GM21367 (cell line): ENCODE measurements around the gene NOLC1.

Experiments
- ATAC-seq: cut with Tn5 transposase; IDR thresholded peaks from one replicate; pipeline ENCODE4 v1.9.1; 2021; ENCODE audit not compliant: unreplicated experiment

The NOLC1 gene

DNA sequence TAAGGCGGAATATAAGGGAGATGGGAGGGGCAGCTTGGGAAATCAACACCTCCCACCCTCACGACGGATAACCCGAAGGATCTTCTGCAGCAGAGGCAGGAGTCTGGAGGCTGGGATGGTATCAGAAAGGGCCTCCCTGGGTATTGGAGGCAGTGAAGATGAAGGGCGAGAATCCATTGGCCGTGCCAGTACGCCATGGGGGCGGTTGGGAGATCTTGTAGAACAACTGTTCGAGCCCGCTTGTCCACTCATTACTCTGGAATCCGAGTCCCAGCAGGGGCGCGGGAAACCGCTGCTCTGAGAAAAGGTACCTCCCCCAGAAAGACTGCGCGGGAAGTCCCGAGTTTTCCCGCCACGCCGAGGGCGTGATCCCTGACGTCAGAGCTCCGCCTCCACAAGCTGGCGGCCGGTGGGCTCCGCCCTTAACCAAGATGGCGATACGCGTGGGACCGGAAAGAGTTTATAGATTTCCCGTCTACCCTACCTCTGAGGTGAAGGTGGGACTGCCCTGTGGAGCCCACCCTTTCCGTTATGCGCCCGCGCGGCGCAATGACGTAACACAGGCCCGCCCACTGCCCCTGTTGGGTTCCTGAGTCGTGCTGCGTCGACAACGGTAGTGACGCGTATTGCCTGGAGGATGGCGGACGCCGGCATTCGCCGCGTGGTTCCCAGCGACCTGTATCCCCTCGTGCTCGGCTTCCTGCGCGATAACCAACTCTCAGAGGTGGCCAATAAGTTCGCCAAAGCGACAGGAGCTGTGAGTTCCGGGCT is at the start of gene NOLC1:
TSS of gene NOLC1 (plus strand) at position 616 of the 771 bp plus-strand sequence. CDS start at position 638, 22 bp downstream.
- peak; percentile 83 for ATAC-seq

DNA sequence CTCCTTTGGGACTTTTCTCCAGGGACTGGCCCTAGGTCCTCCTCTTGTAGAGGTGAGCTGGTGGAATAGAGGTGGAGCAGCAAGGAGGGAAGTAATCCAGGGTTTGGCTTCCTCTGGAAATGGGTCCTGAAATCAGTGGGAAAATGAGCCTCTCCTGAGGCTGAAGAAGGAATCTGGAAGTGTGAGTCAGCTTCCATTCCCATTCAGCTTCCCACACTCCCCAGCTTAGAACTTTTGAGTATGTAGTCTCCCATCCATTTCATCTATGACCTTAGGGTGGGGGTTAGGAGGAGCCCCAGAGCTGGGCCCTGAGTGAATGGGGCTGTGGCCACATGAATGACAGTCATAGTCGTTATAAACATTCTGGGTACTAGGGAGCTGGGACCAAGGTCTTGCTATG is 49.8 kb upstream of the NOLC1 start:
- no peak for ATAC-seq

DNA sequence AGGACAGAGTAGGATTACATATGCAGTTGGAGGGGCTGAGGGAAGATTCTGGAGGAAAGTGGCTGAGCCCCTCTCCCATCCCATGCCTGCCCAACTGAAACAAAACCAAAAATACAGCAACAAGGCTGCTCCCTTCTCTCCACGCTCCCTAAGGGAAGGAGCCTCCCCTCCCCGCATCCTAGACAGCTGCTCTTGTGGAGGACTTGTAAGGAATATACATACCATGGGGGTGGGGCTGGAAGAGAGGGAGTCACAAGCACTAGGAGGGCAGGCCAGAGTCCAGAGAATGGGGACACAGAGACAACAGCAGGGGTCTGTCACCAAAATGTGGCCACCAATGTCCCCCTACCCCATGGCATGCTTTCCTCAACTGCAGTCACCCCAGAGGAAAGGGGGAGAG is 45.2 kb upstream of the NOLC1 start:
- ATAC-seq: no peak

DNA sequence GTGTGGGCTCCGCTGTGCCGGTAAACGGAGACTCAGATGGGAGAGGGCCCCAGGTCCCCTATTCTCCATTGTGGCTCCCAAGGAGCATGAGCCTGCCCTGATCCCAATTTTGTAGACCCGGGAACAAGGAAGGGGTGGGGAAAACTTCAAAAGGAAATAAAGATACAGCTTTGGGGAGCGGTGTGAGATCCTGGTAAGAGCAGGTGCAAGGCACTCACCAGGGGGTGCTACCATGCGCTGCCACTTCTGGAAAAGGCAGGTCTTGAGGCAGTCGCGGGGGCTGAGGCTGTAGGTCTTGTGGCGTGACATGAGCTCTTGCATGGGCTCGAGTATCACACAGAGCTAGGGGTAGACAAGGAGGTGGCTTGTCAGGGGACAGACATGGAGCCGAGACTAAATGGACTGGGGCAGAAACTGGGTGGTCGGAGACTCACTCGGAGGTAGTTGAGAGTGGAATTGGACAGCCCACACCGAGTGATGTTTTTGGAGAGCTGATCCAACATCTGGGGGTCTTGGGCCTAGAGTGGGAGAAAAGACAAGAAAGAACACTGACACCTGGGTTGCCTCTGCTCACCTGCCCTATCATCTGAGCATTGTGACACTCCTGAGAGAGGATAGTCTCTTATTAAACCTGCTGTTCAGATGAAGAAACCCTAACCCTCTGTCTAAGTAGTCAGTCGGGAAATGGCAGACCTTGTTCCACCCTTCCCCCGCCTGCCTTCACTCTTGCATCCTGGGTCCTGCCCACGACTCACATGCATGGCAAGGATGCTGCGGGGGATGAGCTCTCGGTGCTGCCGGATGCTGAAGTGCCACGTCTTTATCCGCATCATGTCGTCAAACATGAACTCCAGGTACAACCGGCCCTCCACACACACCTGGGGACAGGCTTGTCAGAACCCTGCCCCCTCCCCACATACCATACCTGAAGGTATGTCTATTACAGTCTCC is 42.7 kb upstream of the NOLC1 start:
- ATAC-seq: no peak

DNA sequence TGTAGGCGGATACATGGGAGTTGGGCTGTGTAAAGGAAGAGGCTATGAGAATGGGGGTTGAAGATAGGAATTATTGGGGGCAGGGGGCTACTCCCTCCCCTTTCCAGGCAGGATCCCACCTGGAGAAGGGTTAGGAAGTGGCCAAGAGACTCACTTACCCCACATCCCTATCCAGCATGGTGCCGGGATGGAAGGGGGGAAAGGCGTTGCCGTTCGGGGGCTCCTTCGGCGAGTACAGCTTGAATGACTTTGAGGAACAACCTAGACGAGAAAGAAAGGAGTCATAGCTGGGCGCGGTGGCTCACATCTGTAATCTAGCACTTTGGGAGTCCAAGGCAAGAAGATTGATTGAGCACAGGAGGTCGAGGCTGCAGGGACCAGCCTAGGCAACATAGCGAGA is 40.9 kb upstream of the NOLC1 start:
- no peak for ATAC-seq

DNA sequence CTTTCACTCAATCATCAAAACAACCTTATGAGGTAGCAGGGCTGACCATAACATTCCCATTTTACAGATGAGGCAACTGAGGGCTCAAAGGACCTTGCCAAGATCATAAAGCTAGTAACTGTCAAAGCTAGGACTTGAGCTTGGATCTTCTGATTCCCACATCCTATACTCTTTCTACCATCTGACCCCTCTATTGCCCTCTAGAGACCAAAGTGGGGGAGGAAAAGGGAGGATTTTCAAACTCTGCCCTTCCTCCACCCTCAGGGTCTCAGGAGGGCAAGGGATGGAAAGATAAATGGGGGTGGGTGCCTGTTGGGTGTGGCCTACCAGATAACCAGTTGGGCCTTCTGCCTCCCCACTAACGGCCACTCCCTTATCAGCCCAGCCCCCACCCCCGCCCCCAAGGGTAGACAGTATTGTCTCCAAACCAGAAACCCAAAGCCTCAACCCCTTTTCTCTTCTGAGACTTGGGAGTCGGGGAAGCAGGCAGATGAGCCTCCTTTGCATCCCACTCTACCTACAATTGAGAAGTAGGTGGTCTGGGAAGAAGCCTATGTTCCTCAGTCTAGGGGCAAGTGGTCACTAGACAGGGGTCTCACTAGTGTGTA is 39.9 kb upstream of the NOLC1 start:
- no peak for ATAC-seq

DNA sequence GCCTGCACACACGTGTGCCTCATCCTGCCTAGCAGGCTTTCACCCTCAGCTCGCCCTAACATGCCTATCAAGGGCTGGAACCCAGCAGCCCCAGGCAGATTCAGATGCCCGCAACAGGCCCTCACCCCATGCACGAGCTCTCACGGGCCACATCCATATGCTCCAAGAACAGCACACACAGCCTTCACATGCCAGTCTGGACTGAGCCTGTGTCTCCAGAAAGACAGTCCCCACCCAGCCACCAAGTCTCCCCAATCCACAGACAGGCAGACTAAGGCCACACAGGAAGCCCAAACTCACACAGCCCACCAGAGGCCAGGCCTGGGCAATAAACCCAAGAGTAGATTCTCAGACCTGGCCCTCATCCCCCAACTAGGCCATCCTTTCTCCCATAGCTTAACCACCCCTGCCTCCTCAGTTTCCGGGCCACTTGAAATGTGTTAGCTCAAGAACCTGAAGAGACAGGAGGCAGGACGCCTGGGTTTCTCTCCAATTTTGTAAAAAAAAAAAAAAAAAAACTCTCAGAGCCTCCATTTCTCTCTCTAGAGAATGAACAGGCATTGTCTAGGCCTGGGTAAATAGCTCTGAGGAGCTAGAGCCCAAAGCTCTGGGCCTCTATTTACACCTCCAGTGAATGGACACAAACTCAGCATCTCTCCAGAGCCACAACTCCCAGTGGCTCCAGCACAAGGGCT is 38.8 kb upstream of the NOLC1 start:
- ATAC-seq: no peak

DNA sequence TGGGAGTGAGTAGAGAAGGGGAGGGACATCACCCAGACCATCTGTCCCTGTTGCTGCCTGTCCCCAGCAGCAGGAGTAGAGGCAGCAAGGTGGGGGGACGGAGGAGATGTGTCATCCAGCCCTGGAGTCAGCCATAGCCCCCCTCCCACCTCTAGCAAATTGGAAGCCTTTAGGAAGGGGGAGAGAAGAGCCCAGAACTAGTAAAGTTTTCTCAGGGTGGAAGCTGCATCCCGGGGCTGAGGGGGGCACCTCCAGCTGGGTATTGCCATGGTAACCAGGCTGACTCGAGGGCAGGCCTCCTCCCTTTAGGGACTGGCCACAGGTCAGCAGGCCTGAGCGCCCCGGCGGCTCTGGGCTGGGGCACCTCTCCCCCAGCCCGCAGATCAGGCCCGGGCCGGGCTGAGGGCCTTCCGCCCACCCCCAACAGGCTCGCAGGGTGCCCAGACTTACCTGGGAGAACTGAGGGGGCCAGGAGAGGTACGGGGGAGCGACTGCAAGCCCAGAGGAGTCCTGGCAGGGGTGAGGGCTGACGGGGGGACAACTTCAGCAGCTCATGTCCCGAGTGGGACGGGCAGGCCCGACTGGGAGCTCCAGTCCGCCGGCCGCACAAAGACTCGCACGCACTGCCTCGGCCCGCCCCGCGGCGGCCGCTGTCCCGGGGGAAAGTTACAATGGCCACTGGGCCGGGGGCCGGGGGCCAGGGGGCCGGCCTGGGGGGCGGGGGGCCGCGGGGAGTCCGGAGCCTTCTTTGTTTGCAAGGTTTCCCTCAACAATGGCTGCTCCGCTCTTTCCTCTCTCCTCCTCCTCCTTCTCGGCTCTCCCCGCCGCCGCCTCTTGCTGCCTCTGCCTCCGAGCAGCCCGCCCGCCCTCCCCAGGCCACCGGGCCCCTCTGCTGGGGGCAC is 38.0 kb upstream of the NOLC1 start:
- ATAC-seq: no peak

DNA sequence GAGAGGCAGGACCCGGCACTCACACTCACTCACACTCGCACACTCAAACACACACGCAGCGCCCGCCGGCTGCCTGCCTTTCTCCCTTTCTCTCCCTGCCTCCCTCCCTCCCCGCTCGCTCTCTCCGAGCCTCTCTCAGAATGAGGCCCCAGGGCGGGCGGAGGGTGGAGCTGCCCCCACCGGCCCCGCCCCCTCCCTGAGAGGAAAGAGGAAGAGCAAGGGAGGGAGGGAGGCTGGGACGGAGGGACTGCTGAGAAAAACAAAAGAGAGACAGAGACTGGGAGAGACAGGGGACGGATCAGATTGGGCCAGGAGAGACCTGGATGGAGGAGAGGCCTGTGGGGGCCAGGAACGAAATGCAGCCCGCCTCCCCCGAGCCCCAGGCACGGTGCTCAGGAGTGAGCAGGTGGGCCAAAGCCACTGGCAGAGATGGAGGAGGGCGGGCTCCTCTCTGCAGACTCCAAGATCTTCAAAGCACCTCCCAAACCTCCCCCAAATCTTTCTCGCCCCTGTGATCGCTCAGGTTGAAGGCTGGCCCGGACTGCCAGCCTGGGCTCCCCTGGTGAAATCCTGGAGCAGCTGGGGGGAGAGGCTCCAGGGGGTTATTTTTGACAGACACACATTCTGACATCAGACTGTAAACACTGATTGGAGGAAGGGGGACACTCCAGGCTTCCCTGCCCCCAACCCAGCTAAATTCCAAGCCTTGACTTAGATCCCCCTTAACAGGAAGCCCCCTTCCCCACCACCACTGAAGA is 37.1 kb upstream of the NOLC1 start:
- peak; percentile 42 for ATAC-seq

DNA sequence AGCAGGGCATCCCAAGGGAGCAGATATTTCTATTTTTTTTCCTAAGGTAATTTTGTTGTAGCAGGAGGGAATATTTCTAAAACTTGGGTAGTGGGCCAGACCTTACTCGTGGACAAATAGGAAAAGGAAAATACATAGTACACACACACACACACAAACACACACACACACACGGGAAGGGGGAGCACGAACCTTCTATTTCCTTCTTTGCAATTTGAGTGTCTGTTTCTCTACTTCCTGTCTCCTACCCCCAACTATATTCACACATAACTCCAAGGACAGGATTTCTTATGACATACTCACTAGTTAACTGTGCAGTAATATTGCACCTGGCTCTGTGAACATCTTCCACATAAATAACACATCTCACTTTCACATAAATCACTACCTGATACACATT is 36.4 kb upstream of the NOLC1 start:
- no peak for ATAC-seq

DNA sequence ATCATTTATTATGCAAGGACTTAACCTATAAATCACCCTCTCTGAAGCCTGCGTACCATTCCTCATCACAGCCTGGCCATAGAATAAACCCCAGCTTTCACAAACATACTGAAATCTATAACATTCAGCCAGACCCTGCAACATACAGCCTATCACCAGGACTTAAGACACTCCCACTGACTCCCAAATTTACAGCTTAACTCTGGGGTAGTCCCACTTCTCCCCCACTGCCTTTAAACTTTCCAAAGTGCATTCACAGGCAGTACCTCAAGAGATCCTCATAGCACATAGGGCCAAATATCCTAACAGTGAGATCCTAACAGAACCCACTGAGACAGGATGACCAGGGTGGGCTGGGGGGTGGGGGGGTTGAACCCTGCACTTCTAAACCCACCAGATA is 35.5 kb upstream of the NOLC1 start:
- ATAC-seq: no peak

DNA sequence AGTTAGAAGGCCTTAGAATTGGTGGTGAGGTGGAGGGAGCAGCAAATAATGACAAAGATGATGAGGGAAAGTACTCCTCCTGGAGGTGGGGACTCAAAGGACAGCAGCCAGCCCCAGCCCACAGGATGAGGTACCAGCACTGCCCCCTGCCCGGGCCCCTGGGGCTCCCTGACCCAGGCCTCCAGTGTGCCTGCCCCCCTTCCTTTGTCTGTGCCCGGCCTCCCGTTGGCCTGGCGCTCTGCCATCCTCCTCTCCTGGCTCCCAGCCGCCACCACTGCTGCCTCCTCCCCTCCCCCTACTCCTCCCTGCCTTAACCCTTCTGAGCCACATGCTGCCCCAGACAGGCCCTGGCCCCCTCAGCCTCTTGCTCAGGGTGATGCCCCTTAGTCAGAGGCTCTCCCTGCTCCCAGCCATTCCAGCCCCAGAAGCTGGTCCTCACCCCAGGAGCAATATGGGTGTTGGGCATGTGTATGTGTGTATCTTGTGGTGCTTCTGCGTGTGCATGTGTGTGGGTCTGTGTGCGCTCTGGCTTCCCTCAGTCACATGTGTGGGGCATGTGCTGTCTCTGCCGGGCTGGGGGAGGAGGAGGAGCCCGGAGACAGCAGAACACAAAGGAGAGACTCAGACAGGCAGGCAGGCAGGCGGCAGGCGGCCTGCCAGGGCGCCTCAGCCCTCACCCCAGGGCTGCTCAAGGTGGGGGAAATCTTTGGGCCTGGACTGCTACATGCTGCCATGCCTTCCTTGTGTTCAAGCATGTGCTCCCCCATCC is 34.6 kb upstream of the NOLC1 start:
- ATAC-seq: no peak

DNA sequence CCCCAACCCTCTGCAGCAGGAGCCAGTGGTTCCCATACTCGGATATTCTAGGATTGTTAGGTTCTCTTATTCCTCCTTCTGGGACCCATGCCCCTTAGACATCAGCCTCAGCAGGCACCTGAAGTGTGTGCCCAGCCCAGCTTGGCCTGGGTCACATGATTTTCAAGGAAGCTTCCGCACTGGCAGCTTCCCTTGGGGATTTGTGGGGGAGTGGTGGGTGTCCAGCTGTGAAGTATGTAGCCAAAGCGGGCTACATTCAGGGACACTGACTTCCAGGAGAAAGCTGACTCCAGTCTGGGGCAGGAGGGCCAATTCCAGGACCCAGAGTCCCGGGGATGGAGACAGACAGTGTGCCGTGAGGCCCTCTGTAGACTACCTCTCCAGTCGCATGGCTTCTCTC is 33.3 kb upstream of the NOLC1 start:
- ATAC-seq: no peak

DNA sequence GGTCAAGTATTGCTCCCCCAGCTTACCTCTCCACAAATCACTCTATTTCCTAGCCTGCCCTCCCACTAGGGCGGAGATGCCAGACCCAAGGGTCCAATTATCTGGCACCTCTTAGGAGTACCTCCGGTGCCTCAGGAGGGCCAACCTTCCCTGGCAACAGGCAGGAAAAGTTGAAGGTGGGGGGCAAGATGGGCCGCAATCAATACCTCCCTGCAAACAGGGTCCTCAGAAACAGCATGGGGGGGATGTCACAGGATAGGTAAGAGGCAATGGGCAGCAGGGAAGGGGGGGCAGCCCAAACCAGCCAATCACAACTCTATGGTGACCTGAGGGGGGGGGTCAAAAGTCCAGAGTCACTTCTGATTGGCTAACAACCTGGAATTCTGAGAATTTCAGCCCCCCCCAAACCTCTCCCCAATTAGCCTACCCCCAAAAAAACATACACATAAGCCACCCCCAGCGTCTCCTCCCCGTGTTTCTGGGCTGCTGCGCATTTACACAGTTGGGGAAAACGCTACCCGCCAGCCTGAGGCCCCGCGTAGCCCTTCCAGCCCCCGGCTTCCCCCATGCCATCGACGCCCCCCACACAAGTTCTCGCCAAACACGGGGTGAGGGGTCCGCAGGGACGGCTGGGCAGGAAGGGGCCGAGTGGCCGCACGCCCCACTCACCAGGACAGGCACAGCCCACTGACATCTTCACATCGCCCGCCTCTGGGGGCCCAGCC is 32.6 kb upstream of the NOLC1 start:
- ATAC-seq: no peak

DNA sequence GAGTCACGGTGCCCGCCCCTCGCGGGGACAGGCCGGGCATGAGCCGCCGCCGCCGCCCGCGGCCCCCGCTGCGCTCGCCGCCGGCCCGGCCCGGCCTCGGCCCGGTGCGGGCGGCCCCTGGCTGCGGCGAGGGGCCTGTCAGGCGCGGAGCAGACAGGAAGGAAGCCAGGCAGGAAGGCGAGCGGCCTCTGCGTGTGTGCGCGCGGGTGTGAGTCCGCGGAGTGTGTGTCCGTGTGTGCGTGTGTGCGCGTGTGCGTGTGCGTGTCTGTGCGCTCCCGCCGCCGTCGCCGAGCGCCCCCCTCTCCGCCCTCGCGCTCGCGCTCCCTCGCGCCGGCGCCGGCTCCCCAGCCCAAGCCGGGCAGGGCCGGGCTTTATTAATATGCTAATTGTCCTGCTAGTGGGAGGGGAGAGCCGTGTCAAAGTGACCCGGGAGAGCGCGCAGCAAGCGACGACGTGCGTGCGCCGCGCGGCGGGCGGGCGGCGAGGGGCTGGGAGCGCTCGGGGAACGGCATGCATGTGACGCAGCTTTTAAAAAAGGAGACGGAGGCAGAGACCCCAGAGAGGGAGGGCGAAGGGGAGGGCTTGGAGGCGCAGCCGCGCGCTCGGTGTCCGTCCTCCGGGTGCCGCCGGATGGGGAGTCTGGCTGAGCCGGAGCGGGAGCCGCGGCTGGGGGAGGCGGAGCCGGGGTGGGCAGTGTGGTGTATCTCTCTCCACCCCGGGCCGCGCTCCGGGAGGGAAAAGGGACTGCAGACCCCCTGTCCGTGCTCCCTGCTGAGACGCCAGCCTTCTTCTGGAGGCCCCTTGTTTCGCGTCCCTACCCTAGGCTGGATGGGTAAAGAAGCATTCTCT is 31.8 kb upstream of the NOLC1 start, which contains the start of gene LDB1:
TSS of gene LDB1 (minus strand) at position 227 of the 849 bp plus-strand sequence. CDS start 258 bp downstream, outside the sequence.
- peak; percentile 44 for ATAC-seq

DNA sequence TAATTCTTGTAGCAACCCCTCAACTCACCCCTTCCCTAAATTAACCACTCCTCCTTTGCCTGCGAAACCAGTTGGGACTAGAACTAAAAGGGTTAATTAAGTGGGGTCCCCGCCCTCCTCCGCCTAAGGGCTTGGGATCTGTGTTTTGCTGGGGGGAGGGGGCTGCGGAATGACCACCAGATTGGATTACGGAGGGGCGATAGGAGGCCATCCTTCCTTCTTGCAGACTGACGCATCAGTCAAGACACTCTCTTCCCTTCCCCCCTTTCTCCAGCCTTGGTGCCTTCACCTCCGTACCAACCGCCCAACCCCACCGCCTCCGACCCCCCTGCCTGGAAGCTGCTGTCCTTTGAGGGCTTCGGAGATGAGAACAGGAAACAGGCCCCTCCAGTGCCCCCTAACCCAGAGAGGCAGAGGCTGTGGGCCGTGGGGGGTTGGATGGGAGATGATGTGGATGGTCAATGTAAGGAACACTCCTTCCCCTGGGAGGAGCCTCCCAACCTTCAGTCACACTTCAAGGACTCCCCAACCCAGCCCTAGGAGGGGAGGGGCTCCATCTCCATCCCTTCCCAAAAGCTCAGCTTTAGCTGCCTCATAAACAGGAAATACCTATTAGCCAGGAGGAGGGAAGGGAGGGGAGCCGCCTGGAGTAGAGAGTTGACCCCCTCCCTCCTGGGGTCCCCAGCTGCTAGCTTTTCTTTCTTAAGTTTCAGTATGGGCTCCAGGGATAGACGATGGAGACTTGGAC is 31.0 kb upstream of the NOLC1 start:
- ATAC-seq: no peak
